NT2/D1 (cell line): Measurements from ENCODE around the gene CERCAM.

ENCODE experiments used
- SUZ12 ChIP-seq: IDR thresholded peaks from 2 replicates; pipeline ENCODE4 v1.6.1; 2011; ENCODE audit not compliant: insufficient read length, insufficient read depth; ENCODE audit errors: extremely low read depth
- YY1 ChIP-seq: IDR thresholded peaks from 2 replicates; pipeline ENCODE4 v1.6.1; 2011; ENCODE audit not compliant: insufficient read length, insufficient read depth
- ZNF274 ChIP-seq: IDR thresholded peaks from 2 replicates; pipeline ENCODE4 v1.6.1; 2011; ENCODE audit warnings: mild to moderate bottlenecking, low read depth, low read length

DNA sequence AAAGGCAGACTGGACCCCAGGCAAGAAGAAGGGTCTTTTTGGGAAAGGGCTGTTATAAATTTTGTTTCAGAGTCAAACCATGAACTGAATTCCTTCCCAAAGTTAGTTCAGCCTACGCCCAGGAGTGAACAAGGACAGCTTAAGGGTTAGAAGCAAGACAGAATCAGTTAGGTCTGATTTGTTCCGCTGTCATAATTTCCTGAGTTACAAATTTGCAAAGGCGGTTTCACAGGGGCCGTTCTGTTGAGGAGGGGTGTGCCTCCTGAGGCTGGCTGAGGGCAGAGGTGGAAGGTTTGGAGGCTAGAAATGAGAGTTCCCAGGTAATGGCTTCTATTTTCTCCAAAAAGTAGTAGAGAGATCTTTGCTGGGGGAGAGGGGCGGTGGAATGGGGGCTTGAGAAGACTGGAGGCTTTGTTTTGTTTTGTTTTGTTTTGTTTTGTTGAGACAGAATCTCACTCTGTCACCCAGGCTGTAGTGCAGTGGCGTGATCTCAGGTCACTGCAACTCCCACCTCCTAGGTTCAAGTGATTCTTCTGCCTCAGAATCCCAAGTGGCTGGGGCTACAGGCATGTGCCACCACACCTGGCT is 4.1 kb upstream of the CERCAM start:
- TF ChIP-seq SUZ12 (no peak), YY1 (no peak), ZNF274 (no peak)
